ENCODE results near the gene NSRP1.

The NSRP1 gene

GRCh38 chr17:30165147-30165546 lies 48.5 kb downstream of the NSRP1 start:
- H3K27ac ChIP-seq, result no peak overlapping the region
- no peak for TF ChIP-seq ZFX (IDR thresholded peaks at IDR 0.05; ENCODE audit: borderline replicate concordance)
- TF ChIP-seq, protein P1, sequence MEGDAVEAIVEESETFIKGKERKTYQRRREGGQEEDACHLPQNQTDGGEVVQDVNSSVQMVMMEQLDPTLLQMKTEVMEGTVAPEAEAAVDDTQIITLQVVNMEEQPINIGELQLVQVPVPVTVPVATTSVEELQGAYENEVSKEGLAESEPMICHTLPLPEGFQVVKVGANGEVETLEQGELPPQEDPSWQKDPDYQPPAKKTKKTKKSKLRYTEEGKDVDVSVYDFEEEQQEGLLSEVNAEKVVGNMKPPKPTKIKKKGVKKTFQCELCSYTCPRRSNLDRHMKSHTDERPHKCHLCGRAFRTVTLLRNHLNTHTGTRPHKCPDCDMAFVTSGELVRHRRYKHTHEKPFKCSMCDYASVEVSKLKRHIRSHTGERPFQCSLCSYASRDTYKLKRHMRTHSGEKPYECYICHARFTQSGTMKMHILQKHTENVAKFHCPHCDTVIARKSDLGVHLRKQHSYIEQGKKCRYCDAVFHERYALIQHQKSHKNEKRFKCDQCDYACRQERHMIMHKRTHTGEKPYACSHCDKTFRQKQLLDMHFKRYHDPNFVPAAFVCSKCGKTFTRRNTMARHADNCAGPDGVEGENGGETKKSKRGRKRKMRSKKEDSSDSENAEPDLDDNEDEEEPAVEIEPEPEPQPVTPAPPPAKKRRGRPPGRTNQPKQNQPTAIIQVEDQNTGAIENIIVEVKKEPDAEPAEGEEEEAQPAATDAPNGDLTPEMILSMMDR (IDR thresholded peaks at IDR 0.05), result no peak

DNA sequence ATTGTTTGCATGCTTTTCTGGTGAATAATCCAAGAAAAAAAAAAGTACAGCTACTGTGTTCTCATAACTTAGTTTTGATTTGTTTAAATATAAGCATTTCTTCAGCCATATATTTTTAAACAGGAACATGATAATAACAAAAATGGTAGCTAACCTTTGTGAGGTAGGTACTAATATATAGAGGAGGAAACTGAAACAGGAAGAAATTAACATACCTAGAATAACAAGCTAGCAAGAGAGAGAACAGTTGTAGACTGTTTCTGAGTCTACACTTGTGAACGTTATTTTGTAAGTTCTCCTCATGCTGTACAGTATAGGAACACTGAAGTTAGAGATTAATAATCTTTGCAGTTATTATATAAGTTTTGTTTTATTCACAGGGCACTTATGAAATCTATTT lies 49.3 kb downstream of the NSRP1 start:
- no peak overlapping the region for H3K27ac ChIP-seq
- TF ChIP-seq ZFX (IDR thresholded peaks at IDR 0.05; ENCODE audit: borderline replicate concordance), result no peak
- TF ChIP-seq, protein P1 (IDR thresholded peaks at IDR 0.05), result no peak

GRCh38 chr17:30170415-30170987 lies 53.9 kb downstream of the NSRP1 start:
- H3K27ac ChIP-seq, result no peak overlapping the region
- TF ChIP-seq, protein P1 (IDR thresholded peaks at IDR 0.05), result no peak
- TF ChIP-seq ZFX (IDR thresholded peaks at IDR 0.05; ENCODE audit: borderline replicate concordance), result no peak

DNA sequence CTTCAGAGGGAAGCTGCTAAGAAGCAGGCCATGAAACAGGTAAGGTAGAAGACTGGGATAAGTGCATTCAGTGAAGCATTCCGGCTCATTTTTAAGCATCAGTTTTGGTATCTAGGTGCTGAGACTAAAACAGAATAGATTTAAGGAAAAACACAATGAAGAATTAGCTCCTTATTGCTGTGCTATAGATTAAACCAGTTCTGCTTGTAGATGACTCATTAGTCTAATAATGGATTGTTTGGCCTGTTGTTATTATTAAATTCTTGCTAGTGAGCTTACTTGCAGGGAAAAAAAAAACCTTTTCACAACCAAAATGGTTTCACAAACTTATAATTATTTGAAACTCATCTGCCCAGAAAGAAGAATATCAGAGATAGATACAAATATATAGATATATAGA lies 55.9 kb downstream of the NSRP1 start:
- H3K27ac ChIP-seq, result no peak overlapping the region
- TF ChIP-seq, protein P1 (IDR thresholded peaks at IDR 0.05), result no peak
- TF ChIP-seq ZFX (IDR thresholded peaks at IDR 0.05; ENCODE audit: borderline replicate concordance), result no peak

DNA sequence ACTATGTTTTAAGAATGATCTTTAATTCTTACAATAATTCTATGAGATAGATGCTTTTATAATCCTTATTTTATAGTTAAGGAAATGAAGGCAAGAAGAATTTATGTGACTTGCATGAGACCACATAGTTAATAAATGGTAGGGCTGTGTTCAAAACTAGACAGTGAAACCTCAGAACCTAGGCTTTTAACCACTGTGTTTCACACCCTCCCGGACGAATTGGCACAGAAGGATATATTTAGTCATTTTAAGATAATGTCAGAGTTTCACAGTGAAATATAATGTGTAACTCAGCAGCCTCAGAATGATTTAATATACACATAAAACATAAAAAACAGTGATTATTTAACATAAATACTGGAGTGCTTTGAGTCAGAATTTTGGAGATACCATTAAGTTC lies 57.0 kb downstream of the NSRP1 start:
- TF ChIP-seq ZFX (IDR thresholded peaks at IDR 0.05; ENCODE audit: borderline replicate concordance), result no peak
- TF ChIP-seq, protein P1 (IDR thresholded peaks at IDR 0.05), result no peak

GRCh38 chr17:30174556-30174955 lies 57.9 kb downstream of the NSRP1 start:
- H3K27ac ChIP-seq, result no peak overlapping the region
- TF ChIP-seq, protein P1 (IDR thresholded peaks at IDR 0.05), result no peak
- TF ChIP-seq ZFX (IDR thresholded peaks at IDR 0.05; ENCODE audit: borderline replicate concordance), result no peak

More for the DNA sequence above, 57.0 kb downstream of the NSRP1 start:
- no peak overlapping the region for H3K27ac ChIP-seq

GRCh38 chr17:30176855-30177254 lies 60.2 kb downstream of the NSRP1 start:
- TF ChIP-seq, protein P1 (IDR thresholded peaks at IDR 0.05), result no peak
- TF ChIP-seq ZFX (IDR thresholded peaks at IDR 0.05; ENCODE audit: borderline replicate concordance), result no peak
- no peak overlapping the region for H3K27ac ChIP-seq

Measured in 22Rv1 (cell line).